HL-60/S4 treated with retinoic acid at 250 ng/mL for 4 days and 3 days (cell line): ENCODE results near the gene ILKAP.

Experiments
- in situ Hi-C: fragments of 300-500 bp; cut with MboI; formaldehyde crosslinking; loops from 2 replicates; pipeline ENCODE4 v1.7.0; 2022; ENCODE audit warnings: low sequenced_read_pairs

The ILKAP gene

GRCh38 chr2:238125127-238125885, 78.2 kb downstream of the ILKAP start:
- in situ Hi-C loops = no loop called here

GRCh38 chr2:238124488-238125126, 78.9 kb downstream of the ILKAP start:
- in situ Hi-C loops = loop anchor here (25.0 kb wide), 1 partner anchor 262 kb away; the partner anchor contains the start of gene RAMP1

DNA sequence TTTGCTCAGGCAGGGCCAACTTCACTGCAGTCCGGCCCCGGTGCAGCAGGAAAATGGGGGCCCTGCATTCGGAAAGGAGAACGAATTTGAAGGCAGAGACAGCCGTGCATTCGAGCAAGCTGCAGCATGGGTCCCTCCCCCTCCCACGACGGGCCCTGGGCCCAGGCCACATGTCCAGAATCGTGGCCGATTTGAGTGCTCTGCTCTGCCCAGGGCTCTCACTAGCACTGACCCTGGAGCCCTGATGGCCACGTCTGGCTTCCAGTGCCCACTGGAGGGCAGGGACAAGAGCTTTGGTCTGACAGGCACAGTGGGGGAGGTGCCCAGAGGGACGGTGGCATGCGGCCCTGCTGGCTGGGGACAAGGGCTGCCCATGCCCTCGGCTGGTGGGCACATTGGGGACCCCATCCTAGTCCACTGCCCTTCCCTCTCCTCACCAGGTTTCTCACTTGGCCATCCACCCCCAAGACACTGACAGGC, 79.5 kb downstream of the ILKAP start:
- in situ Hi-C loops = loop anchor here (25.0 kb wide), 1 partner anchor 262 kb away; the partner anchor contains the start of gene RAMP1

- in situ Hi-C loops = loop anchor here (25.0 kb wide), 1 partner anchor 261 kb away; the partner anchor contains the start of gene RAMP1
Measured at GRCh38 chr2:238123218-238123971, 80.1 kb downstream of the ILKAP start.

DNA sequence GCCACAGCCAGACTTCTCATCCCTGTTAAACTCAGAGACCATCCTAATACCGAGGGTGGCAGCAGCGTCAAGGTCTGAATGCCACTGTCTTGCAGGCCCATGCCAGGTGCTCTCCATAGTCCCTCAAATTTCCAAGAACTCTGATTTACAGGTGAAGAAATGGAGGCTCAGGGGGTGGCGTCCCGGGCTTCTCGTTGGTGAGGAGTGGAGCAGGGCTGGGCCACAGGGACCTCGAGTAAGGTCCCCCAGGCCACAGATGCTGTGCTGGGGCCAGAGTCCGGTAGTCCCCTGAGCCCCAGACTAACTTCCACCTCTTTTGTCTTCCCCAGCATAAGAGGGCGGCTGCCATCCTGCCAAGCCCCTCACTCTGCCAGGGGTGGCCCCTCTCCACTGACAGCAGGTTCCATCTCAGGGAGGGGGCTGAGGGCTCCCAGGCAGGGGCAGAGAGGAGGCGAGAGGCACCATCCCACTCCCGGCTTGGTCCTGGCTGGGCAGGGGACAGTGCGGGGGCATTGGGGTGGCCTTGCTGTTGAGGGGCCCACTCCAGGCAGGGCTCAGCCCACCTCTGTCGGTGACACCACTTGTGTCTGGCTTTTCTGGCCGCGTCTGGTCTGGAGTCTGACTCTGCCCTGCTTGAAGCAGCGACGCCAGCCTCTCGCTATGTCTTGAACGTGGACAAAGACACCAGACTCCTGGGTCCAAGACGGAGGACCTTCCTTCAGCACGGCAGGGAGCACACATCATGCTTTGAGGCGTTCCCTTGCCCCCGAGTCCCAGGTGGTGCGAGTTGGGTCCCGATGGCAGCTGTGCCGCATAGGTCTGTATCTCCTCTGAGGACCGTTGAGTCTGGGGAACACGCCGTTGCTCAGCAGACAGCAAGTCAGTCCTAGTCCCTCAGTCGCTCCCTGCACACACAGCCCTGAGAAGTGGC, 80.9 kb downstream of the ILKAP start:
- in situ Hi-C loops = loop anchor here (25.0 kb wide), 1 partner anchor 260 kb away; the partner anchor contains the start of gene RAMP1

- in situ Hi-C loops = loop anchor here (25.0 kb wide), 1 partner anchor 259 kb away; the partner anchor contains the start of gene RAMP1
Measured at GRCh38 chr2:238121511-238122286, 81.8 kb downstream of the ILKAP start.

GRCh38 chr2:238120463-238121298, 82.8 kb downstream of the ILKAP start:
- in situ Hi-C loops = loop anchor here (25.0 kb wide), 1 partner anchor 258 kb away; the partner anchor contains the start of gene RAMP1
